MM.1S (cell line): ENCODE data around the gene NAA15.
"Not testable (repeated sequence)": the region's sequence is repeated elsewhere in the genome, so short reads cannot be mapped to it uniquely, and the experiment has no call there.

Experiments
- DNase-seq: peaks from one replicate; pipeline ENCODE4 v3.0.0-alpha.2; 2015
- H2AFZ ChIP-seq: fragments of 300-600 bp; sonication (generic); 2 replicates; pipeline ENCODE4 v1.6.0; 2016; ENCODE audit warnings: antibody characterized with exemption, low read length
- H3F3A ChIP-seq: fragments of 300-600 bp; sonication (generic); 2 replicates; pipeline ENCODE4 v1.6.1; 2016; ENCODE audit warnings: mild to moderate bottlenecking, antibody characterized with exemption, low read length, moderate library complexity, mixed read lengths; ENCODE audit not compliant: insufficient read depth
- H3K27ac ChIP-seq: fragments of 300-600 bp; sonication (generic); 2 replicates; pipeline ENCODE4 v1.5.1; 2016; ENCODE audit warnings: mild to moderate bottlenecking, low read length
- H3K27me3 ChIP-seq: fragments of 300-600 bp; sonication (generic); replicated peaks from 2 replicates; pipeline ENCODE4 v1.6.0; 2016; ENCODE audit warnings: low read length; ENCODE audit not compliant: insufficient read depth
- H3K36me3 ChIP-seq: fragments of 300-600 bp; sonication (generic); replicated peaks from 2 replicates; pipeline ENCODE4 v1.6.1; 2016; ENCODE audit warnings: mild to moderate bottlenecking, low read length, mixed read lengths; ENCODE audit not compliant: insufficient read depth
- H3K4me1 ChIP-seq: fragments of 300-600 bp; sonication (generic); 2 replicates; pipeline ENCODE4 v1.6.1; 2016; ENCODE audit warnings: low read length, mixed read lengths
- H3K4me2 ChIP-seq: fragments of 300-600 bp; sonication (generic); 2 replicates; pipeline ENCODE4 v1.6.0; 2016; ENCODE audit warnings: low read depth, low read length
- H3K4me3 ChIP-seq: fragments of 300-600 bp; sonication (generic); 2 replicates; pipeline ENCODE4 v1.5.1; 2016; ENCODE audit warnings: low read length, mixed read lengths
- H3K79me2 ChIP-seq: fragments of 300-600 bp; sonication (generic); 2 replicates; pipeline ENCODE4 v1.6.1; 2016; ENCODE audit warnings: mixed run types, low read length, mixed read lengths
- H3K9ac ChIP-seq: fragments of 300-600 bp; sonication (generic); 2 replicates; pipeline ENCODE4 v1.6.1; 2016; ENCODE audit warnings: low read length, mixed read lengths
- H3K9me2 ChIP-seq: fragments of 300-600 bp; sonication (generic); replicated peaks from 2 replicates; pipeline ENCODE4 v1.6.1; 2016; ENCODE audit warnings: mild to moderate bottlenecking, low read length, mixed read lengths; ENCODE audit not compliant: insufficient read depth
- H3K9me3 ChIP-seq: fragments of 300-600 bp; sonication (generic); replicated peaks from 2 replicates; pipeline ENCODE4 v1.6.1; 2016; ENCODE audit warnings: mild to moderate bottlenecking, low read length, mixed read lengths; ENCODE audit not compliant: insufficient read depth
- H4K20me1 ChIP-seq: fragments of 300-600 bp; sonication (generic); 2 replicates; pipeline ENCODE4 v1.6.1; 2016; ENCODE audit warnings: mild to moderate bottlenecking, low read length, moderate library complexity, mixed read lengths; ENCODE audit not compliant: insufficient read depth
- EZH2 ChIP-seq: fragments of 300-600 bp; sonication (generic); optimal IDR thresholded peaks from 2 replicates; pipeline ENCODE3; 2017; ENCODE audit warnings: low read depth, mild to moderate bottlenecking, antibody characterized with exemption, low read length, mixed read lengths
- EZH2phosphoT487 ChIP-seq: fragments of 300-600 bp; sonication (generic); IDR thresholded peaks from 2 replicates; pipeline ENCODE4 v1.6.1; 2018; ENCODE audit warnings: antibody characterized with exemption, low read length
- TF ChIP-seq, protein P1 (sequence below): fragments of 300-600 bp; sonication (generic); IDR thresholded peaks from 2 replicates; pipeline ENCODE4 v1.5.1; 2016; ENCODE audit warnings: antibody characterized with exemption, low read length, mixed read lengths

NAA15 gene

DNA sequence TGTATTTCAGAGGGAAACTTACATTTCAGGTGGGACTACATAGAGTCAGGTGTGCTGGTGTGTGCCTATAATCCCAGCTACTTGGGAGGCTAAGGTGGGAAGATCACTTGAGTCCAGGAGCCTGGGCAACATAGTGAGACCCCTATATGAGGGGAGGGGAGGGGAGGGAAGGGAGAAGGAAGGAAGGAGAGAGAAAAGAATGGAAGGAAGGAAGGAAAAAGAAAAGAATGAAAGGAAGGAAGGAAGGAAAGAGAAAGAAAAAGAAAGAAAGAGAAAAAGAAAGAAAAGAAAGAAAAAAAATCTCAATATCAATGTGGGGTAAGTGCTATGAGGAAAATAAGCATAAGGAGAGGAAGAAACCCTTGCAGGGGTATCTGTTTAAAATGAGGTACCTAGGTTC is 109.0 kb downstream of the NAA15 start:
- TF ChIP-seq EZH2 = no peak
- no peak for TF ChIP-seq EZH2phosphoT487
- TF ChIP-seq, protein P1, sequence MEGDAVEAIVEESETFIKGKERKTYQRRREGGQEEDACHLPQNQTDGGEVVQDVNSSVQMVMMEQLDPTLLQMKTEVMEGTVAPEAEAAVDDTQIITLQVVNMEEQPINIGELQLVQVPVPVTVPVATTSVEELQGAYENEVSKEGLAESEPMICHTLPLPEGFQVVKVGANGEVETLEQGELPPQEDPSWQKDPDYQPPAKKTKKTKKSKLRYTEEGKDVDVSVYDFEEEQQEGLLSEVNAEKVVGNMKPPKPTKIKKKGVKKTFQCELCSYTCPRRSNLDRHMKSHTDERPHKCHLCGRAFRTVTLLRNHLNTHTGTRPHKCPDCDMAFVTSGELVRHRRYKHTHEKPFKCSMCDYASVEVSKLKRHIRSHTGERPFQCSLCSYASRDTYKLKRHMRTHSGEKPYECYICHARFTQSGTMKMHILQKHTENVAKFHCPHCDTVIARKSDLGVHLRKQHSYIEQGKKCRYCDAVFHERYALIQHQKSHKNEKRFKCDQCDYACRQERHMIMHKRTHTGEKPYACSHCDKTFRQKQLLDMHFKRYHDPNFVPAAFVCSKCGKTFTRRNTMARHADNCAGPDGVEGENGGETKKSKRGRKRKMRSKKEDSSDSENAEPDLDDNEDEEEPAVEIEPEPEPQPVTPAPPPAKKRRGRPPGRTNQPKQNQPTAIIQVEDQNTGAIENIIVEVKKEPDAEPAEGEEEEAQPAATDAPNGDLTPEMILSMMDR = no peak
- no peaks in the 10 kb centered on the region for H3K4me1 ChIP-seq
- no peaks in the 10 kb centered on the region for H3K9me3 ChIP-seq
- no peaks in the 10 kb centered on the region for H3K9me2 ChIP-seq
- H3K27me3 ChIP-seq = no peaks in the 10 kb centered on the region
- H3K4me3 ChIP-seq = no peak overlapping the region
- no peaks in the 10 kb centered on the region for H3K36me3 ChIP-seq
- DNase-seq = no peak
- H3F3A ChIP-seq = no peaks in the 10 kb centered on the region
- H3K4me2 ChIP-seq = no peak overlapping the region
- H2AFZ ChIP-seq = no peak overlapping the region
- no peak overlapping the region for H3K27ac ChIP-seq
- H3K79me2 ChIP-seq = no peaks in the 10 kb centered on the region
- H3K9ac ChIP-seq = no peak overlapping the region
- H4K20me1 ChIP-seq = 0 out of 2 replicates have a peak, but pooled peaks cover 1% of the 10 kb centered on the region

DNA sequence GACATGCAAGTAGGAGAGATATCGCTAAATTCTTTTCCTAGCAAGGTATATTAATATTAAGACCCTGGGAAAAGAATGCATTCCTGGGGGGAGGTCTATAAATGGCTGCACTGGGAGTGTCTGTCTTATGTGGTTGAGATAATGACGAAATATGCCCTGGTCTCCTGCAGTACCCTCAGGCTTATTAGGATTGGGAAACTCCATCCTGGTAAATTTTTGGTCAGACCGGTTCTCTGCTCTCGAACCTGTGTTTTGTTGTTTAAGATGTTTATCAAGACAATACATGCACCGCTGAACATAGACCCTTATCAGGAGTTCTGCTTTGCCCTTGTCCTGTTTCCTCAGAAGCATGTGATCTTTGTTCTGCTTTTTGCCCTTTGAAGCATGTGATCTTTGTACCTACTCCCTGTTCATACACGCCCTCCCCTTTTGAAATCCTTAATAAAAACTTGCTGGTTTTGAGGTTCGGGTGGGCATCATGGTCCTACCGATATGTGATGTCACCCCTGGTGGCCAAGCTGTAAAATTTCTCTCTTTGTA is 113.4 kb downstream of the NAA15 start:
- not testable (repeated sequence) for H3K27me3 ChIP-seq, H3K4me2 ChIP-seq, H3K79me2 ChIP-seq, H3K36me3 ChIP-seq, H3K9me2 ChIP-seq, H3F3A ChIP-seq, DNase-seq, H2AFZ ChIP-seq, H3K9me3 ChIP-seq, H4K20me1 ChIP-seq, H3K9ac ChIP-seq, H3K4me3 ChIP-seq, H3K27ac ChIP-seq
- H3K4me1 ChIP-seq = peaks cover 18% of the 10 kb centered on the region

DNA sequence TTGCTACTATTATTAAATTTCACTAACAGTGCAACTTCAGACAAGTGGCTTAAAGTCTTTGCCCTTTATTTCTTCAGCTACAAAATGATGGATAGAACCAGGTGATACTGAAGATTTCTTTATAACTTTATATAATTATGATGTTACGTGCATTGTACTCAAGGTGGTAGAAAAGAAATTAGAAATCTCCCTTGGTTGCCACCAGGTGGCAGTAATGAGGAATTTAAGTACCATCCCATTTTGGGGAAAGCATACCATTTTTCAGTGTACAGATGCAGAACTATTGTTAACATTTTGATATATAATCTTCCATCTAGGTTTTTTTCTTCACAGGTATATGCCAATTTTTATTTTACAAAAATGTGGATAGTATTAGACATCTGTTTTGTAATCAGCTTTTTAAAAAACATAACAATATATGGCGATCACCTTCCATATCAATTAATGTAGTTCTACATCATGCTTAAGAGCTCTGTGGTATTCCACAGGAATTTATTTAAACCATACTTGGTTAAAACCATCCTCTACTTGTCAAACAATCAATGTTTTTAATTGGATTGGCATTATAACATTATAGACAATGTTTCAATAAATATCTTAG is 114.9 kb downstream of the NAA15 start:
- no peaks in the 10 kb centered on the region for H3K36me3 ChIP-seq
- no peaks in the 10 kb centered on the region for H3K79me2 ChIP-seq
- no peaks in the 10 kb centered on the region for H3K27me3 ChIP-seq
- H3K4me1 ChIP-seq = peaks cover 24% of the 10 kb centered on the region
- H2AFZ ChIP-seq = no peak overlapping the region
- H3K9ac ChIP-seq = no peak overlapping the region
- no peaks in the 10 kb centered on the region for H4K20me1 ChIP-seq
- TF ChIP-seq EZH2phosphoT487 = no peak
- TF ChIP-seq, protein P1 = peak; percentile 70
- no peak overlapping the region for H3K4me3 ChIP-seq
- peak; percentile 40 for DNase-seq
- no peak overlapping the region for H3K27ac ChIP-seq
- no peak overlapping the region for H3K4me2 ChIP-seq
- no peaks in the 10 kb centered on the region for H3K9me2 ChIP-seq
- no peaks in the 10 kb centered on the region for H3K9me3 ChIP-seq
- peaks cover 8% of the 10 kb centered on the region; the same call in 1 of the 2 replicates for H3F3A ChIP-seq

DNA sequence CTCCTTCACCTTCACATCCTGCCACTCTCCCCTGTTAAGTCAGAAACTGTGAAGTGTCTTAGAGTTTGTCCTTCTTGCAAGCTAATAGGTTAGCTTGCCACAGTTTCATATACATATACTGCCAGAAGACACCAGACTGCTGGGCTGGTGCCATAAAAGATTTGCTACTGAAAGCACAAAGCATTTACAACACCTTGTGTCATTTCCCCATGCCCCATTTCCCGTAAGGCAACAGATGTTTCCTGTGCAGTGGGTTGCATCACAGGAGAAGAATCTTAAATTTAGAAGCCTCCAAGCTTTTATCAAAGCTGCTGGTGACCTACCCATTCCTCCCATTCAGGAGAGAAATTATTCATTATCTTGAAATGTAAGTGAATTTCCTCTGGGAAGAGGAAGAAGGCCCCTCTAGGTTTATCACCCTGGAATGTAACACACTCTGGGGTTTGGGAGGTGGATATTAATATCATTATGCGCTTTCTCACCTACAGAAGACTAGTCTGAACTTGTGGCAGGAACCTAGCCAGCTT is 118.1 kb downstream of the NAA15 start:
- peak; percentile 84 for DNase-seq
- H3K36me3 ChIP-seq = no peaks in the 10 kb centered on the region; the same call in 1 of the 2 replicates
- H3K4me3 ChIP-seq = no peak overlapping the region
- H3K9me3 ChIP-seq = no peaks in the 10 kb centered on the region
- H4K20me1 ChIP-seq = no peaks in the 10 kb centered on the region
- H3K27me3 ChIP-seq = no peaks in the 10 kb centered on the region
- no peaks in the 10 kb centered on the region for H3K79me2 ChIP-seq
- no peak overlapping the region for H3K9ac ChIP-seq
- peak overlapping the region; percentile 3; the same call in 1 of the 2 replicates for H3K4me2 ChIP-seq
- TF ChIP-seq EZH2phosphoT487 (no peak), EZH2 (no peak)
- TF ChIP-seq, protein P1 = no peak
- peaks cover 8% of the 10 kb centered on the region; the same call in 1 of the 2 replicates for H3F3A ChIP-seq
- H3K27ac ChIP-seq = peak overlapping the region; percentile 52; the same call in 1 of the 2 replicates
- H2AFZ ChIP-seq = no peak overlapping the region
- H3K4me1 ChIP-seq = peaks cover 24% of the 10 kb centered on the region
- H3K9me2 ChIP-seq = no peaks in the 10 kb centered on the region
